ENCODE results near the gene PSMF1.
"Not testable (repeated sequence)": the region's sequence is repeated elsewhere in the genome, so short reads cannot be mapped to it uniquely, and the experiment has no call there.

PSMF1 gene

GRCh38 chr20:1119524-1119923 is 1.1 kb downstream of the PSMF1 start:
- in situ Hi-C loops (cut with MboI; ENCODE audit: low pct_unique_long_range_greater_than_20kb, low sequenced_read_pairs) = no loop called here
- no peak for DNase-seq

- in situ Hi-C loops (cut with MboI; ENCODE audit: low pct_unique_long_range_greater_than_20kb, low sequenced_read_pairs) = no loop called here
These were observed 3.0 kb downstream of the PSMF1 start for GRCh38 chr20:1121429-1121828.

GRCh38 chr20:1122388-1123315 is 4.2 kb downstream of the PSMF1 start:
- DNase-seq = peak; percentile 41
- in situ Hi-C loops (cut with MboI; ENCODE audit: low pct_unique_long_range_greater_than_20kb, low sequenced_read_pairs) = no loop called here

More at GRCh38 chr20:1121429-1121828, 3.0 kb downstream of the PSMF1 start:
- DNase-seq = no peak

- DNase-seq = no peak
- in situ Hi-C loops (cut with MboI; ENCODE audit: low pct_unique_long_range_greater_than_20kb, low sequenced_read_pairs) = no loop called here
These were observed 5.3 kb downstream of the PSMF1 start for GRCh38 chr20:1123666-1124065.

- in situ Hi-C loops (cut with MboI; ENCODE audit: low pct_unique_long_range_greater_than_20kb, low sequenced_read_pairs) = no loop called here
- DNase-seq = no peak
These were observed 6.0 kb downstream of the PSMF1 start for GRCh38 chr20:1124421-1124820.

GRCh38 chr20:1125277-1125676 is 6.9 kb downstream of the PSMF1 start:
- DNase-seq = no peak

GRCh38 chr20:1127840-1128239 is 9.4 kb downstream of the PSMF1 start:
- in situ Hi-C loops (cut with MboI; ENCODE audit: low pct_unique_long_range_greater_than_20kb, low sequenced_read_pairs) = no loop called here
- DNase-seq = no peak

More at GRCh38 chr20:1125277-1125676, 6.9 kb downstream of the PSMF1 start:
- in situ Hi-C loops (cut with MboI; ENCODE audit: low pct_unique_long_range_greater_than_20kb, low sequenced_read_pairs) = no loop called here

- in situ Hi-C loops (cut with MboI; ENCODE audit: low pct_unique_long_range_greater_than_20kb, low sequenced_read_pairs) = no loop called here
- no peak for DNase-seq
These were observed 11.8 kb downstream of the PSMF1 start for GRCh38 chr20:1130058-1130694.

GRCh38 chr20:1130847-1131246 is 12.4 kb downstream of the PSMF1 start:
- peak; percentile 79 for DNase-seq
- in situ Hi-C loops (cut with MboI; ENCODE audit: low pct_unique_long_range_greater_than_20kb, low sequenced_read_pairs) = no loop called here

- in situ Hi-C loops (cut with MboI; ENCODE audit: low pct_unique_long_range_greater_than_20kb, low sequenced_read_pairs) = no loop called here
These were observed 13.0 kb downstream of the PSMF1 start for GRCh38 chr20:1131354-1131753.

GRCh38 chr20:1134355-1134754 is 16.0 kb downstream of the PSMF1 start:
- in situ Hi-C loops (cut with MboI; ENCODE audit: low pct_unique_long_range_greater_than_20kb, low sequenced_read_pairs) = no loop called here
- no peak for DNase-seq

More at GRCh38 chr20:1131354-1131753, 13.0 kb downstream of the PSMF1 start:
- no peak for DNase-seq

- in situ Hi-C loops (cut with MboI; ENCODE audit: low pct_unique_long_range_greater_than_20kb, low sequenced_read_pairs) = no loop called here
- no peak for DNase-seq
These were observed 16.4 kb downstream of the PSMF1 start for GRCh38 chr20:1134836-1135235.

- DNase-seq = no peak
- in situ Hi-C loops (cut with MboI; ENCODE audit: low pct_unique_long_range_greater_than_20kb, low sequenced_read_pairs) = no loop called here
These were observed 18.8 kb downstream of the PSMF1 start for GRCh38 chr20:1137236-1137635.

- in situ Hi-C loops (cut with MboI; ENCODE audit: low pct_unique_long_range_greater_than_20kb, low sequenced_read_pairs) = no loop called here
- no peak for DNase-seq
These were observed 26.2 kb downstream of the PSMF1 start for GRCh38 chr20:1144401-1145172.

GRCh38 chr20:1146957-1147356 is 28.6 kb downstream of the PSMF1 start:
- no peak for DNase-seq
- in situ Hi-C loops (cut with MboI; ENCODE audit: low pct_unique_long_range_greater_than_20kb, low sequenced_read_pairs) = no loop called here

GRCh38 chr20:1149812-1150211 is 31.4 kb downstream of the PSMF1 start:
- DNase-seq; in situ Hi-C loops (cut with MboI; ENCODE audit: low pct_unique_long_range_greater_than_20kb, low sequenced_read_pairs): not testable (repeated sequence)

- in situ Hi-C loops (cut with MboI; ENCODE audit: low pct_unique_long_range_greater_than_20kb, low sequenced_read_pairs) = no loop called here
- DNase-seq = no peak
These were observed 31.8 kb downstream of the PSMF1 start for GRCh38 chr20:1150218-1150617.

- no peak for DNase-seq
- in situ Hi-C loops (cut with MboI; ENCODE audit: low pct_unique_long_range_greater_than_20kb, low sequenced_read_pairs) = no loop called here
These were observed 32.6 kb downstream of the PSMF1 start for GRCh38 chr20:1150968-1151367.

GRCh38 chr20:1154226-1154625 is 35.8 kb downstream of the PSMF1 start:
- in situ Hi-C loops (cut with MboI; ENCODE audit: low pct_unique_long_range_greater_than_20kb, low sequenced_read_pairs) = no loop called here
- no peak for DNase-seq

GRCh38 chr20:1154691-1155090 is 36.3 kb downstream of the PSMF1 start:
- DNase-seq = no peak
- in situ Hi-C loops (cut with MboI; ENCODE audit: low pct_unique_long_range_greater_than_20kb, low sequenced_read_pairs) = no loop called here

Data from KBM-7 (cell line).